IMR-90 (cell line): ENCODE data around the gene MMAA. TPM values are rescaled to one million over a fixed set of nuclear protein-coding genes. Genes with fewer than 3 reads are reported as not detected.
A peak's percentile ranks its signal among the peaks of the same experiment; 100 is the strongest.

Source experiments
- ATAC-seq: fragments of 200-7000 bp; cut with Tn5 transposase; 2 replicates; pipeline ENCODE4 v1.9.1; 2020; ENCODE audit warnings: low read depth, mild to moderate bottlenecking, moderate library complexity
- BruUV-seq: library from RNA; stranded (reverse); fragments of 400-500 nt; replicated peaks from 2 replicates; lab custom pipeline; 2021; lab: Mats Ljungman, UMichigan
- CTCF ChIA-PET: fragments of 300-600 bp; formaldehyde crosslinking; extraction: SDS; loops from one replicate; lab custom pipeline; 2021; ENCODE audit warnings: antibody characterized with exemption; lab: Yijun Ruan, JAX
- POLR2A ChIA-PET: fragments of 300-600 bp; sonication (Branson Sonifier 250); formaldehyde crosslinking; loops from one replicate; lab custom pipeline; 2022; ENCODE audit warnings: antibody characterized with exemption; ENCODE audit not compliant: unreplicated experiment; lab: Charles Lee
- DNase-seq: peaks from one replicate; pipeline ENCODE4 v3.0.0; 2013
- H2AFZ ChIP-seq: replicated peaks from 2 replicates; pipeline ENCODE3; 2013; ENCODE audit warnings: low read length, mild to moderate bottlenecking; ENCODE audit not compliant: poor library complexity
- H2AK5ac ChIP-seq: 2 replicates; pipeline ENCODE4 v1.6.1; 2013; ENCODE audit warnings: low read depth, low read length, inconsistent platforms
- H2AK9ac ChIP-seq: replicated peaks from 2 replicates; pipeline ENCODE3; 2013; ENCODE audit warnings: mild to moderate bottlenecking, low read depth, low read length, moderate library complexity; ENCODE audit not compliant: poor library complexity
- H2BK120ac ChIP-seq: 2 replicates; pipeline ENCODE4 v1.6.1; 2013; ENCODE audit warnings: low read depth, low read length, inconsistent platforms
- H2BK15ac ChIP-seq: 3 replicates; pipeline ENCODE4 v1.6.1; 2013; ENCODE audit warnings: low read depth, low read length, inconsistent platforms
- H2BK20ac ChIP-seq: 2 replicates; pipeline ENCODE4 v1.6.1; 2013; ENCODE audit warnings: low read depth, mild to moderate bottlenecking, inconsistent platforms, low read length, moderate library complexity
- H2BK5ac ChIP-seq: 2 replicates; pipeline ENCODE4 v1.6.1; 2013; ENCODE audit warnings: mild to moderate bottlenecking, low read depth, low read length, inconsistent platforms; ENCODE audit not compliant: poor library complexity, severe bottlenecking
- H3K14ac ChIP-seq: replicated peaks from 2 replicates; pipeline ENCODE4 v1.6.1; 2013; ENCODE audit warnings: low read depth, low read length, inconsistent platforms
- H3K18ac ChIP-seq: 2 replicates; pipeline ENCODE4 v1.6.1; 2013; ENCODE audit warnings: low read depth, low read length, control low read depth
- H3K23ac ChIP-seq: 2 replicates; pipeline ENCODE4 v1.6.1; 2013; ENCODE audit warnings: low read depth, low read length, inconsistent platforms
- H3K27ac ChIP-seq: 2 replicates; pipeline ENCODE4 v1.5.1; 2013; ENCODE audit warnings: mild to moderate bottlenecking, control low read depth, low read length; ENCODE audit not compliant: insufficient read depth
- H3K27me3 ChIP-seq: 2 replicates; pipeline ENCODE4 v1.6.1; 2013; ENCODE audit warnings: low read length; ENCODE audit not compliant: control insufficient read depth, insufficient read depth
- H3K36me3 ChIP-seq: 2 replicates; pipeline ENCODE4 v1.6.1; 2013; ENCODE audit warnings: low read length, mixed read lengths; ENCODE audit not compliant: control insufficient read depth, insufficient read depth
- H3K4ac ChIP-seq: 2 replicates; pipeline ENCODE4 v1.6.1; 2013; ENCODE audit warnings: low read depth, low read length, inconsistent platforms
- H3K4me1 ChIP-seq: 2 replicates; pipeline ENCODE4 v1.6.1; 2013; ENCODE audit warnings: low read length, mixed read lengths; ENCODE audit not compliant: control insufficient read depth, insufficient read depth
- H3K4me2 ChIP-seq: 2 replicates; pipeline ENCODE4 v1.6.1; 2013; ENCODE audit warnings: low read depth, mild to moderate bottlenecking, control low read depth, low read length, moderate library complexity
- H3K4me3 ChIP-seq: 2 replicates; pipeline ENCODE4 v1.5.1; 2013; ENCODE audit warnings: low read depth, mild to moderate bottlenecking, control low read depth, low read length, moderate library complexity; ENCODE audit not compliant: insufficient read depth
- H3K56ac ChIP-seq: 2 replicates; pipeline ENCODE4 v1.6.1; 2013; ENCODE audit warnings: low read length, inconsistent platforms; ENCODE audit not compliant: insufficient read depth; ENCODE audit errors: extremely low read depth
- H3K79me1 ChIP-seq, 2 experiments: 2 replicates each; pipeline ENCODE4 v1.6.1; 2013; ENCODE audit warnings: low read length in 2 of 2, inconsistent platforms in 1 of 2, low read depth in 1 of 2
- H3K9ac ChIP-seq: 2 replicates; pipeline ENCODE4 v1.6.1; 2013; ENCODE audit warnings: low read depth, low read length, control low read depth
- H3K9me1 ChIP-seq: 2 replicates; pipeline ENCODE4 v1.6.1; 2013; ENCODE audit warnings: low read length, inconsistent platforms; ENCODE audit not compliant: insufficient read depth
- H3K9me3 ChIP-seq: 2 replicates; pipeline ENCODE4 v1.6.1; 2013; ENCODE audit warnings: low read length; ENCODE audit not compliant: control insufficient read depth, insufficient read depth
- H4K20me1 ChIP-seq: 2 replicates; pipeline ENCODE4 v1.6.1; 2013; ENCODE audit warnings: low read length, inconsistent platforms; ENCODE audit not compliant: insufficient read depth
- H4K5ac ChIP-seq: 2 replicates; pipeline ENCODE4 v1.6.1; 2013; ENCODE audit warnings: mild to moderate bottlenecking, low read depth, low read length, control low read depth
- H4K8ac ChIP-seq, 2 experiments: 2 replicates each; pipeline ENCODE4 v1.6.1; 2013; ENCODE audit warnings: low read depth in 2 of 2, low read length in 2 of 2, control low read depth in 1 of 2, inconsistent platforms in 1 of 2
- H4K91ac ChIP-seq: 2 replicates; pipeline ENCODE4 v1.6.1; 2013; ENCODE audit warnings: low read depth, low read length, inconsistent platforms; ENCODE audit not compliant: insufficient read depth
- MAFK ChIP-seq: IDR thresholded peaks from 2 replicates; pipeline ENCODE4 v1.6.1; 2012; ENCODE audit warnings: low read depth, low read length, improper control_type of control experiment
- WGBS, 2 experiments: methylation state at CpG; one replicate each; pipeline versions ENCODE4 v1.1.5 to v1.1.7; 2013; ENCODE audit warnings: missing lambda C conversion rate in 2 of 2; ENCODE audit not compliant: insufficient read length in 1 of 2; ENCODE audit errors: extremely low coverage in 2 of 2; 5-methylcytosine and 5-hydroxymethylcytosine counted together
- dilution Hi-C: fragments of 300-500 bp; cut with HindIII; formaldehyde crosslinking; loops from one replicate; pipeline ENCODE4 v1.14.3; 2018; ENCODE audit warnings: low sequenced_read_pairs; ENCODE audit not compliant: unreplicated experiment
- in situ Hi-C: fragments of 300-500 bp; cut with MboI; formaldehyde crosslinking; loops from 3 replicates; pipeline ENCODE4 v1.14.3; 2019; ENCODE audit warnings: low sequenced_read_pairs, inconsistent platforms, mixed read lengths
- intact Hi-C: fragments of 100-400 bp; cut with micrococcal nuclease; formaldehyde crosslinking; loops from 2 replicates; pipeline ENCODE4 v1.10.0; 2022
- polyA plus RNA-seq, 3 experiments: library from polyadenylated mRNA; depleted of rRNA; stranded (reverse); fragments of >200 nt; gene quantifications; 2 replicates each; pipeline ENCODE4 v1.2.3, GENCODE V29; 2012; ENCODE audit warnings: low replicate concordance in 1 of 3
- total RNA-seq: library from RNA; depleted of rRNA; stranded (reverse); fragments of >200 nt; gene quantifications from 2 replicates; pipeline ENCODE4 v1.2.3, GENCODE V29; 2012
- TF ChIP-seq, protein P1 (sequence below): fragments of 150-350 bp; IDR thresholded peaks from 2 replicates; pipeline ENCODE4 v1.6.1; 2016; ENCODE audit warnings: low read depth, mild to moderate bottlenecking, low read length, moderate library complexity, borderline replicate concordance

Gene MMAA
- total and polyA plus RNA-seq, 2 of the 4 experiments (the other 2 are of a cell fraction) = 4.4 to 5.2 TPM

DNA sequence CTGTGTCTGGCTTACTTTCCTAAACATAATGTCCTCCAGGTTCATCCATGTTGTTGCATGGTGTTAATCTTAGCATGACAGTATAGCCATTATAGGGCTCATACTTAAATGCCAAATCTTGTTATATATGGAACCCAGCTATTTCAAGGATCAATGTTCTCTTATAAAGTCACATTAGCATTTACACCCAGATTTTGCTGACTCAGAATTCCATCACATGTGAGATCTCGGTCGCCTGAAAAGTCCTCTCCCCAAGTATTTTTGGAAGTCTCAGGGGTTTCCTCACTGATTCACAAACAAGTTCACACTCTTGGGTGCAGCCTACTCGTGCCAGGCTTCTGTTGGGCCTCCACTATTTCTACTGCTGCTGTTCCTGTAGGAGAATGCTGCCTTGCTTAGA lies 40.9 kb downstream of the MMAA start:
- Histone ChIP-seq H3K4me3 (no peak overlapping the region), H2BK20ac (no peak overlapping the region), H4K5ac (no peak overlapping the region), H4K8ac (no peak overlapping the region), H2BK5ac (no peak overlapping the region), H3K4me1 (no peaks in the 10 kb centered on the region), H3K23ac (no peak overlapping the region), H2AK5ac (no peak overlapping the region), H2AFZ (no peak overlapping the region), H3K27ac (no peak overlapping the region), H3K36me3 (peaks cover 1% of the 10 kb centered on the region; the same call in 1 of the 2 replicates), H3K4me2 (no peak overlapping the region), H2BK15ac (no peak overlapping the region), H3K79me1 (no peaks in the 10 kb centered on the region), H4K91ac (no peak overlapping the region), H4K20me1 (no peaks in the 10 kb centered on the region), H3K56ac (no peak overlapping the region), H3K14ac (no peak overlapping the region), H3K4ac (no peak overlapping the region), H3K9me1 (no peaks in the 10 kb centered on the region; the same call in 1 of the 2 replicates), H3K9me3 (no peaks in the 10 kb centered on the region), H2BK120ac (no peak overlapping the region), H3K18ac (no peak overlapping the region), H2AK9ac (no peak overlapping the region), H3K27me3 (no peaks in the 10 kb centered on the region), H3K9ac (no peak overlapping the region)
- in situ Hi-C loops = no loop called here
- DNase-seq = no peak
- POLR2A ChIA-PET = no interaction called here
- TF ChIP-seq MAFK = peak; percentile 91
- TF ChIP-seq, protein P1, sequence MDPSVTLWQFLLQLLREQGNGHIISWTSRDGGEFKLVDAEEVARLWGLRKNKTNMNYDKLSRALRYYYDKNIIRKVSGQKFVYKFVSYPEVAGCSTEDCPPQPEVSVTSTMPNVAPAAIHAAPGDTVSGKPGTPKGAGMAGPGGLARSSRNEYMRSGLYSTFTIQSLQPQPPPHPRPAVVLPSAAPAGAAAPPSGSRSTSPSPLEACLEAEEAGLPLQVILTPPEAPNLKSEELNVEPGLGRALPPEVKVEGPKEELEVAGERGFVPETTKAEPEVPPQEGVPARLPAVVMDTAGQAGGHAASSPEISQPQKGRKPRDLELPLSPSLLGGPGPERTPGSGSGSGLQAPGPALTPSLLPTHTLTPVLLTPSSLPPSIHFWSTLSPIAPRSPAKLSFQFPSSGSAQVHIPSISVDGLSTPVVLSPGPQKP = no peak
- no TSS peak for BruUV-seq
- dilution Hi-C loops = no loop called here
- CTCF ChIA-PET = no interaction called here
- intact Hi-C loops = no loop called here
- WGBS, 2 experiments = no CpG with 5 or more reads among the region's 3 CpGs
- ATAC-seq = no peak
